GM18498 (cell line): ENCODE data around the gene DNM1.
A peak's percentile ranks its signal among the peaks of the same experiment; 100 is the strongest.
"Not testable (repeated sequence)": the region's sequence is repeated elsewhere in the genome, so short reads cannot be mapped to it uniquely, and the experiment has no call there.

ENCODE experiments used
- ATAC-seq: cut with Tn5 transposase; IDR thresholded peaks from one replicate; pipeline ENCODE4 v1.9.1; 2021; ENCODE audit warnings: mild to moderate bottlenecking, moderate library complexity; ENCODE audit not compliant: unreplicated experiment

The DNM1 gene

GRCh38 chr9:128175726-128176125 lies 27.5 kb upstream of the DNM1 start:
- ATAC-seq, result no peak

GRCh38 chr9:128178806-128179431 lies 24.3 kb upstream of the DNM1 start:
- no peak for ATAC-seq

GRCh38 chr9:128180001-128180400 lies 23.2 kb upstream of the DNM1 start:
- no peak for ATAC-seq

GRCh38 chr9:128180447-128180846 lies 22.7 kb upstream of the DNM1 start:
- ATAC-seq, result no peak

GRCh38 chr9:128181480-128181879 lies 21.7 kb upstream of the DNM1 start:
- ATAC-seq, result not testable (repeated sequence)

- no peak for ATAC-seq
These were observed 20.1 kb upstream of the DNM1 start for GRCh38 chr9:128182893-128183588.

GRCh38 chr9:128185979-128186965 lies 16.9 kb upstream of the DNM1 start:
- ATAC-seq, result no peak

- no peak for ATAC-seq
These were observed 15.8 kb upstream of the DNM1 start for GRCh38 chr9:128187361-128187760.

- ATAC-seq, result no peak
These were observed 15.0 kb upstream of the DNM1 start for GRCh38 chr9:128188209-128188608.

GRCh38 chr9:128190013-128190412 lies 13.2 kb upstream of the DNM1 start:
- no peak for ATAC-seq

- no peak for ATAC-seq
These were observed 12.4 kb upstream of the DNM1 start for GRCh38 chr9:128190516-128191405.

GRCh38 chr9:128191406-128192046 lies 11.7 kb upstream of the DNM1 start, which contains the start of gene CIZ1:
Gene CIZ1 (minus strand): TSS chr9:128191572. CDS start chr9:128190857, 715 bp downstream.
- ATAC-seq, result peak; percentile 84

GRCh38 chr9:128192601-128193371 lies 10.4 kb upstream of the DNM1 start:
- ATAC-seq, result peak; percentile 63

- no peak for ATAC-seq
These were observed 9.6 kb upstream of the DNM1 start for GRCh38 chr9:128193469-128194096.

GRCh38 chr9:128201441-128202369 lies 1.5 kb upstream of the DNM1 start:
- no peak for ATAC-seq

GRCh38 chr9:128202648-128203023 lies 543 bp upstream of the DNM1 start:
- ATAC-seq, result no peak

- no peak for ATAC-seq
These were observed 750 bp downstream of the DNM1 start for GRCh38 chr9:128203707-128204551.
